ENCODE data around the gene MASP2. TPM values are rescaled to one million over a fixed set of nuclear protein-coding genes. Genes with fewer than 3 reads are reported as not detected.

Gene MASP2
- total and polyA plus RNA-seq, 4 donors: 0.01 to 0.04 TPM; not detected in 2

GRCh38 chr1:11030865-11031264 lies 16.2 kb downstream of the MASP2 start:
- Histone ChIP-seq H3K36me3 (ENCODE audit: control insufficient read depth in 4 of 4, insufficient read depth in 4 of 4, low read length in 4 of 4) (peaks cover 9 to 15% (median 10%) of the 10 kb centered on the region in 4 donors), H3K27ac (ENCODE audit: low read depth in 1 of 2, low read length in 1 of 2) (no peak overlapping the region), H3K27me3 (ENCODE audit: control insufficient read depth in 3 of 3, insufficient read depth in 3 of 3, low read length in 2 of 3) (no peaks in the 10 kb centered on the region), H3K9ac (ENCODE audit: insufficient read depth in 1 of 2, low read length in 2 of 2) (no peak overlapping the region), H3K9me3 (ENCODE audit: control insufficient read depth in 4 of 4, insufficient read depth in 3 of 4, low read length in 3 of 4) (no peaks in the 10 kb centered on the region), H3K4me1 (ENCODE audit: control insufficient read depth in 5 of 5, insufficient read depth in 5 of 5, low read length in 5 of 5) (no peaks in the 10 kb centered on the region), H3K4me3 (no peak overlapping the region)
- ATAC-seq (ENCODE audit: insufficient read depth, low FRiP score) (no peak), DNase-seq (no peak)
- no peak for TF ChIP-seq CTCF (IDR thresholded peaks at IDR 0.05; ENCODE audit: control extremely low read depth, extremely low read depth)
- 89 to 98% methylated on average over 9 of the region's 9 CpGs for WGBS, 2 donors

DNA sequence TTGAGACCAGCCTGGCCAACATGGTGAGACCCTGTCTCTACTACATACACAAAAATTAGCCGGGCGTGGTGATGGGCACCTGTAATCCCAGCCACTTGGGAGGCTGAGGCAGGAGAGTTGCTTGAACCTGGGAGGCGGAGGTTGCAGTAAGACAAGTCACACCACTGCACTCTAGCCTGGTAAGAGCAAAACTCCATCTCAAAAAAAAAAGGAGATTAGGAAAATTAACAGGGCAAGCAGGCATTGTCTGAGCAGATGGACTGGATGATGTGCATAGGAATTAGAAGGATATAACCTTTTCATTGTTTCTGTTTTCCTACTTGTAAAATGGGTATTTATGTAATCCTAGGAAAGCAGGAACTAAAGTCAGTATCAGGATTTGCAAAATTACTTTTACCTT lies 19.0 kb downstream of the MASP2 start:
- H3K36me3 ChIP-seq (ENCODE audit: control insufficient read depth in 4 of 4, insufficient read depth in 4 of 4, low read length in 4 of 4): peaks cover 13 to 36% (median 19%) of the 10 kb centered on the region in 4 donors
- no peaks in the 10 kb centered on the region for H3K9me3 ChIP-seq (ENCODE audit: control insufficient read depth in 4 of 4, insufficient read depth in 3 of 4, low read length in 3 of 4)
- 96% methylated on average over 3 of the region's 3 CpGs for WGBS, 2 donors
- ATAC-seq (ENCODE audit: insufficient read depth, low FRiP score): no peak
- no peak overlapping the region for H3K4me3 ChIP-seq
- no peak for TF ChIP-seq CTCF (IDR thresholded peaks at IDR 0.05; ENCODE audit: control extremely low read depth, extremely low read depth)
- H3K9ac ChIP-seq (ENCODE audit: insufficient read depth in 1 of 2, low read length in 2 of 2): no peak overlapping the region
- H3K27me3 ChIP-seq (ENCODE audit: control insufficient read depth in 3 of 3, insufficient read depth in 3 of 3, low read length in 2 of 3): no peaks in the 10 kb centered on the region
- H3K4me1 ChIP-seq (ENCODE audit: control insufficient read depth in 5 of 5, insufficient read depth in 5 of 5, low read length in 5 of 5): no peaks in the 10 kb centered on the region
- DNase-seq: no peak
- no peak overlapping the region for H3K27ac ChIP-seq (ENCODE audit: low read depth in 1 of 2, low read length in 1 of 2)

DNA sequence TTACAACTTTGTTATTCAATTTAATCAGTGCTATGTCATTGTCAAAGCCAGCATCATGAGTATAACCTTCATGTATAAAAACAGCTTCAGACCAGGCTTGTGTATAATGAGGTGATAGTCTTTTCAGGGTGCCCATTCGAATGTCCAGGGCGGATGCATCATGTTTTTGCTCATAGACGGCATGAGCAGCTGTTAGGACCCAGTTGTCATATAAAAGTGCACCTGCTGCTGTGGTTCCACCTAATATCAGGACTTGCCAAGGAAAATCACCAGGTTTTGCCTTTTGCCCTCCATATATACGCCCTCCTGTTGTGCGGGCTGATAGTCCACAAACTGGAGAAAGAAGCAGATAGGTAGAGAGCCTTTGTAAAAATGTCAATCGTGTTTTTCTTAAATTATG lies 19.7 kb downstream of the MASP2 start:
- WGBS, 2 donors: 77 to 78% methylated on average over 6 of the region's 6 CpGs
- H3K4me3 ChIP-seq: no peak overlapping the region
- no peak overlapping the region for H3K9ac ChIP-seq (ENCODE audit: insufficient read depth in 1 of 2, low read length in 2 of 2)
- no peaks in the 10 kb centered on the region for H3K9me3 ChIP-seq (ENCODE audit: control insufficient read depth in 4 of 4, insufficient read depth in 3 of 4, low read length in 3 of 4)
- no peak for TF ChIP-seq CTCF (IDR thresholded peaks at IDR 0.05; ENCODE audit: control extremely low read depth, extremely low read depth)
- no peaks in the 10 kb centered on the region for H3K27me3 ChIP-seq (ENCODE audit: control insufficient read depth in 3 of 3, insufficient read depth in 3 of 3, low read length in 2 of 3)
- no peak for ATAC-seq (ENCODE audit: insufficient read depth, low FRiP score)
- no peaks in the 10 kb centered on the region for H3K4me1 ChIP-seq (ENCODE audit: control insufficient read depth in 5 of 5, insufficient read depth in 5 of 5, low read length in 5 of 5)
- DNase-seq: no peak
- no peak overlapping the region for H3K27ac ChIP-seq (ENCODE audit: low read depth in 1 of 2, low read length in 1 of 2)
- H3K36me3 ChIP-seq (ENCODE audit: control insufficient read depth in 4 of 4, insufficient read depth in 4 of 4, low read length in 4 of 4): peaks cover 13 to 38% (median 20%) of the 10 kb centered on the region in 4 donors

- WGBS, 2 donors: 97 to 99% methylated on average over 5 of the region's 5 CpGs
- no peak overlapping the region for H3K27ac ChIP-seq (ENCODE audit: low read depth in 1 of 2, low read length in 1 of 2)
- H3K36me3 ChIP-seq (ENCODE audit: control insufficient read depth in 4 of 4, insufficient read depth in 4 of 4, low read length in 4 of 4): peaks cover 17 to 42% (median 23%) of the 10 kb centered on the region in 4 donors
- ATAC-seq (ENCODE audit: insufficient read depth, low FRiP score): no peak
- no peak overlapping the region for H3K4me3 ChIP-seq
- H3K27me3 ChIP-seq (ENCODE audit: control insufficient read depth in 3 of 3, insufficient read depth in 3 of 3, low read length in 2 of 3): no peaks in the 10 kb centered on the region
- H3K9me3 ChIP-seq (ENCODE audit: control insufficient read depth in 4 of 4, insufficient read depth in 3 of 4, low read length in 3 of 4): no peaks in the 10 kb centered on the region
- TF ChIP-seq CTCF (IDR thresholded peaks at IDR 0.05; ENCODE audit: control extremely low read depth, extremely low read depth): no peak
- DNase-seq: no peak
- no peak overlapping the region for H3K9ac ChIP-seq (ENCODE audit: insufficient read depth in 1 of 2, low read length in 2 of 2)
- no peaks in the 10 kb centered on the region for H3K4me1 ChIP-seq (ENCODE audit: control insufficient read depth in 5 of 5, insufficient read depth in 5 of 5, low read length in 5 of 5)
These were observed 20.1 kb downstream of the MASP2 start for GRCh38 chr1:11026903-11027302.

All from lung (tissue), 12 donors.